ENCODE measurements around the gene KARS1.
A peak's percentile ranks its signal among the peaks of the same experiment; 100 is the strongest.
"Not testable (repeated sequence)": the region's sequence is repeated elsewhere in the genome, so short reads cannot be mapped to it uniquely, and the experiment has no call there.

KARS1 gene

GRCh38 chr16:75624921-75625334 lies 22.5 kb downstream of the KARS1 start:
- no peak for DNase-seq (ENCODE audit: low read depth in 3 of 3)

GRCh38 chr16:75622761-75623605 lies 24.5 kb downstream of the KARS1 start, which contains the start of gene ADAT1:
Gene ADAT1, minus strand, starts transcription at chr16:75623281. Its CDS starts 2,482 bp downstream, at chr16:75620799.
- DNase-seq (ENCODE audit: low read depth in 3 of 3): peak; percentile 90 to 94 (median 93)

- DNase-seq (ENCODE audit: low read depth in 3 of 3): no peak
These were observed 26.3 kb downstream of the KARS1 start for GRCh38 chr16:75621170-75621477.

GRCh38 chr16:75620326-75621169 lies 26.9 kb downstream of the KARS1 start:
- no peak for DNase-seq (ENCODE audit: low read depth in 3 of 3)

- no peak for DNase-seq (ENCODE audit: low read depth in 3 of 3)
These were observed 28.7 kb downstream of the KARS1 start for GRCh38 chr16:75618780-75619179.

- no peak for DNase-seq (ENCODE audit: low read depth in 3 of 3)
These were observed 30.3 kb downstream of the KARS1 start for GRCh38 chr16:75617121-75617520.

- DNase-seq (ENCODE audit: low read depth in 3 of 3): no peak
These were observed 30.9 kb downstream of the KARS1 start for GRCh38 chr16:75616521-75617010.

GRCh38 chr16:75615619-75616018 lies 31.8 kb downstream of the KARS1 start:
- DNase-seq (ENCODE audit: low read depth in 3 of 3): no peak

GRCh38 chr16:75614066-75614897 lies 33.2 kb downstream of the KARS1 start:
- no peak for DNase-seq (ENCODE audit: low read depth in 3 of 3)

- DNase-seq (ENCODE audit: low read depth in 3 of 3): no peak
These were observed 41.0 kb downstream of the KARS1 start for GRCh38 chr16:75606507-75606906.

GRCh38 chr16:75603241-75603640 lies 44.2 kb downstream of the KARS1 start:
- no peak for DNase-seq (ENCODE audit: low read depth in 3 of 3)

- DNase-seq (ENCODE audit: low read depth in 3 of 3): no peak
These were observed 47.8 kb downstream of the KARS1 start for GRCh38 chr16:75599452-75600277.

- DNase-seq (ENCODE audit: low read depth in 3 of 3): no peak
These were observed 53.3 kb downstream of the KARS1 start for GRCh38 chr16:75593825-75594820.

- DNase-seq (ENCODE audit: low read depth in 3 of 3): no peak
These were observed 54.2 kb downstream of the KARS1 start for GRCh38 chr16:75593308-75593707.

- DNase-seq (ENCODE audit: low read depth in 3 of 3): not testable (repeated sequence)
These were observed 55.5 kb downstream of the KARS1 start for GRCh38 chr16:75591927-75592326.

- no peak for DNase-seq (ENCODE audit: low read depth in 3 of 3)
These were observed 56.3 kb downstream of the KARS1 start for GRCh38 chr16:75590920-75591843.

- DNase-seq (ENCODE audit: low read depth in 3 of 3): no peak
These were observed 58.2 kb downstream of the KARS1 start for GRCh38 chr16:75589306-75589705.

- no peak for DNase-seq (ENCODE audit: low read depth in 3 of 3)
These were observed 58.7 kb downstream of the KARS1 start for GRCh38 chr16:75588716-75589115.
